LNCAP (cell line): ENCODE results near the gene IDH1.

ENCODE experiments used
- TF ChIP-seq, protein P1 (sequence below): fragments of 450-650 bp; IDR thresholded peaks from 2 replicates; pipeline ENCODE4 v1.5.1; 2017; ENCODE audit warnings: mild to moderate bottlenecking

The IDH1 gene

GRCh38 chr2:208253600-208254117, 1.2 kb downstream of the IDH1 start:
- TF ChIP-seq, protein P1, sequence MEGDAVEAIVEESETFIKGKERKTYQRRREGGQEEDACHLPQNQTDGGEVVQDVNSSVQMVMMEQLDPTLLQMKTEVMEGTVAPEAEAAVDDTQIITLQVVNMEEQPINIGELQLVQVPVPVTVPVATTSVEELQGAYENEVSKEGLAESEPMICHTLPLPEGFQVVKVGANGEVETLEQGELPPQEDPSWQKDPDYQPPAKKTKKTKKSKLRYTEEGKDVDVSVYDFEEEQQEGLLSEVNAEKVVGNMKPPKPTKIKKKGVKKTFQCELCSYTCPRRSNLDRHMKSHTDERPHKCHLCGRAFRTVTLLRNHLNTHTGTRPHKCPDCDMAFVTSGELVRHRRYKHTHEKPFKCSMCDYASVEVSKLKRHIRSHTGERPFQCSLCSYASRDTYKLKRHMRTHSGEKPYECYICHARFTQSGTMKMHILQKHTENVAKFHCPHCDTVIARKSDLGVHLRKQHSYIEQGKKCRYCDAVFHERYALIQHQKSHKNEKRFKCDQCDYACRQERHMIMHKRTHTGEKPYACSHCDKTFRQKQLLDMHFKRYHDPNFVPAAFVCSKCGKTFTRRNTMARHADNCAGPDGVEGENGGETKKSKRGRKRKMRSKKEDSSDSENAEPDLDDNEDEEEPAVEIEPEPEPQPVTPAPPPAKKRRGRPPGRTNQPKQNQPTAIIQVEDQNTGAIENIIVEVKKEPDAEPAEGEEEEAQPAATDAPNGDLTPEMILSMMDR, result no peak

DNA sequence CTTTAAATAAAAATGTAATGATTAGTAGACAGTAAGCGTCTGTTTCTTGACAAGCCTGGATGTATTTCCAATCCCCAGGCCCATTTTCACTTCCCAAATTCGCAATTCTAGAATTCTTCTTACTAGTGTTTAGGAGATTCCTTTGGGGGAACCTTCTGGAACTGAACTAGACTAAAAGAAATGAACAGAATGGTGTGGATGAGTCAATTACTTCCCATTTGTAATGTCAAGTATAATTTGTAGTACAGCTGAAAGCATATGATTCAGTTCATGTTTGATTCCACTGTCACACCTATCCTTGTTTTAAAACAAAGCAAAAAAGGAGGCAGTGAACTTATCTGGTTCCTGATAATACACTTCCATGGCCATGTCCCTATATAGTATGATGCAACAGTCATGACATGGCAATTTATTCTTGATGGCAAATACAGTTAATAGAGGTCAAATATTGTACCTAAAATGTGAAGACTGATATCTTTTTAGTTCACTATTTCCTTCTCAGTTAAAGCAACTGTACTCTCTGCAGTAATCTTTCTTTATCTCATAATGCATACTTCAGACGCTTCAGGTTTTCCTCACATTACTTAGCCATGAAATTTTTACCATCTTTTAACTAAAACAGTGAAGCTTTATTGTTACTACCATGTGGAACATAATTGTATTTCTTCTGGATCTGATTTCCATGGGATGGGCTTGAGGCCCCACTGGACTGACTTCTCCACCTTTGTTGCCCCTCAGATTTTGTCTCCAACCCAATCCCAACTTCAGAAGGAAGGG, 2.0 kb downstream of the IDH1 start:
- TF ChIP-seq, protein P1, result no peak

- TF ChIP-seq, protein P1, result no peak
These were observed 3.8 kb downstream of the IDH1 start for GRCh38 chr2:208251098-208251497.

GRCh38 chr2:208250388-208250787, 4.5 kb downstream of the IDH1 start:
- TF ChIP-seq, protein P1, result no peak

DNA sequence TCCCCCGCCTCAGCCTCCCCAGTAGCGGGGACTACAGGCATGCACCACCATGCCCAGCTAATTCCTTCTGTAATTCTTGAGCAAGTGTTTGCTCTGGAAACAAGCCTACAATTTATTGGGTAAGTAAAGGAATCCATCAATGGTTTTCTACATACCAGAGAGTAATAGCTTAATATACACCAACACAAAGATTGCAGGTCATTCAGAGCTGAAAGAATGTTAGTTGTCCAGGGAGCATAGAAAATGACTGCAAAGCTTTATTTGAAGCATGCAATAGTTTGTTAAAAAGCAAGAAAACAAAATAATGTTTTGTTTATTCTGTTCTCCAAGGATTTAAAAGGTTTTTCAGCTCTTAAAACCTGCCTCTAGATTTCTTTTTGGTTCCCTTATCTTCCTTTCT, 5.6 kb downstream of the IDH1 start:
- TF ChIP-seq, protein P1, result no peak

- TF ChIP-seq, protein P1, result no peak
These were observed 6.3 kb downstream of the IDH1 start for GRCh38 chr2:208248601-208249000.

DNA sequence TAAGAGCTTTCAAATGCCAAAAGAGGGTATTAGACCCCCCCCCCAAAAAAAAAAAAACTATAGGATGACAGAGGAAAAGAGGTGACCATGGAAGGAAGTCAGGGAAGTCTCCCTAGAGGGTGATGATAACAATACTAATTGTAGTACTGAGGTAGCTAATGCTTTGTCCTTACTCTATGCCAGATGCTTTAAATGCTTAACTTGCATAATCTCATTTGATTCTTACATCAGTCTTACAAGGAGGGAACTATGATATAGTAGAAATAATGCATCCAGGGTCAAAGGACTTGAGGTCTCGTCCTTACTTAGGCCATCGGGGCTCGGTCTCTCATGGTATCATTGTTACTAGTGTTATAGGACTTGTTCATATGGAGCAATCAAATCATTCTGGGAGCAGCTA, 9.1 kb downstream of the IDH1 start:
- TF ChIP-seq, protein P1, result no peak
